ENCODE data around the gene HMGXB3.

The HMGXB3 gene, protein sequence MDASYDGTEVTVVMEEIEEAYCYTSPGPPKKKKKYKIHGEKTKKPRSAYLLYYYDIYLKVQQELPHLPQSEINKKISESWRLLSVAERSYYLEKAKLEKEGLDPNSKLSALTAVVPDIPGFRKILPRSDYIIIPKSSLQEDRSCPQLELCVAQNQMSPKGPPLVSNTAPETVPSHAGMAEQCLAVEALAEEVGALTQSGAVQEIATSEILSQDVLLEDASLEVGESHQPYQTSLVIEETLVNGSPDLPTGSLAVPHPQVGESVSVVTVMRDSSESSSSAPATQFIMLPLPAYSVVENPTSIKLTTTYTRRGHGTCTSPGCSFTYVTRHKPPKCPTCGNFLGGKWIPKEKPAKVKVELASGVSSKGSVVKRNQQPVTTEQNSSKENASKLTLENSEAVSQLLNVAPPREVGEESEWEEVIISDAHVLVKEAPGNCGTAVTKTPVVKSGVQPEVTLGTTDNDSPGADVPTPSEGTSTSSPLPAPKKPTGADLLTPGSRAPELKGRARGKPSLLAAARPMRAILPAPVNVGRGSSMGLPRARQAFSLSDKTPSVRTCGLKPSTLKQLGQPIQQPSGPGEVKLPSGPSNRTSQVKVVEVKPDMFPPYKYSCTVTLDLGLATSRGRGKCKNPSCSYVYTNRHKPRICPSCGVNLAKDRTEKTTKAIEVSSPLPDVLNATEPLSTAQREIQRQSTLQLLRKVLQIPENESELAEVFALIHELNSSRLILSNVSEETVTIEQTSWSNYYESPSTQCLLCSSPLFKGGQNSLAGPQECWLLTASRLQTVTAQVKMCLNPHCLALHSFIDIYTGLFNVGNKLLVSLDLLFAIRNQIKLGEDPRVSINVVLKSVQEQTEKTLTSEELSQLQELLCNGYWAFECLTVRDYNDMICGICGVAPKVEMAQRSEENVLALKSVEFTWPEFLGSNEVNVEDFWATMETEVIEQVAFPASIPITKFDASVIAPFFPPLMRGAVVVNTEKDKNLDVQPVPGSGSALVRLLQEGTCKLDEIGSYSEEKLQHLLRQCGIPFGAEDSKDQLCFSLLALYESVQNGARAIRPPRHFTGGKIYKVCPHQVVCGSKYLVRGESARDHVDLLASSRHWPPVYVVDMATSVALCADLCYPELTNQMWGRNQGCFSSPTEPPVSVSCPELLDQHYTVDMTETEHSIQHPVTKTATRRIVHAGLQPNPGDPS (N-terminal part only)

DNA sequence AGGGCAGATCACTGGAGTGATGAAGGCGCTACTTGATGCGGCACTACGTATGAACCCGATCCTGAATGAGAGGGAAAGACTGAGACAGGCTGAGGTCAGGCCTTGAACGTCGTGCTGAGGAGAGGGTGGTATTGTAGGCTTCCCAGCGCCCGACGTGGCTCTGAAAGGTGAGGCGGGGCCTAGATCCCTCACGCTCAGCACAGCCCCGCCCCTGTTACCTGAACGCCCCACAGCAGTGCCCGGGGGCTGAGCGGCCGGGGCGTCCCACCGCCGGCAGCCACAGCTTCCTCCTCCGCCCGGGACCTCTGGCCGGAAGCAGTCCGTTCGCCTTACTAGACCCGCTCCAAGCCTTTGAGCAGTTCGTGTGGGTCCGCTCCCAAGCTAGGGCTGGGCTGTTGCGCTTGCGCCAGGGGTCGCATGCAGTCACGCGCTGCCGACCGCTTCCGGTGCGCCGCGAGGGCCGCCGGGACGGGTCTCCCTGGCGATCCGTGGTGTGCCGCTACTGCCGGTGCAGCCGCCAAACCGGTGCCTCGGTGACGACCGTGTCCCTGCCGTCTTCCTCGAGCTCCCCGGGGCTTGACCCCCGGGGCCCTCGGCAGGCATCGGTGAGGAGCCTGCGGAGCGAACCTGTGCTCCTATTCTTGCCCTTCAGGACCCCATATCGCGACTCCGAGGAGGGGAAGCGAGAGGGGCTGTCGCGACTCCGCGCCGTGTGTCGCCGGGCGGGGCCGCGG, at the start of gene HMGXB3, which contains the start of gene TIGD6:
Gene HMGXB3 (plus strand): TSS at position 484 of the 734 bp plus-strand sequence. CDS start 4,114 bp downstream, outside the sequence.
Gene TIGD6 (minus strand): TSS at position 399 of the 734 bp plus-strand sequence. CDS start 4,306 bp downstream, outside the sequence.
- H3K9ac ChIP-seq (ENCODE audit: low read depth, low read length), result peak within 1 kb of the TSS; percentile 93
- H3K4me1 ChIP-seq (ENCODE audit: control insufficient read depth, insufficient read depth, low read length), result peaks cover 16% of the 10 kb centered on the region
- peaks cover 21% of the 10 kb centered on the region for H3K36me3 ChIP-seq (ENCODE audit: control insufficient read depth, insufficient read depth, low read length)
- H3K27ac ChIP-seq (ENCODE audit: low read depth, low read length), result peak within 1 kb of the TSS; percentile 91
- no peaks in the 10 kb centered on the region for H3K27me3 ChIP-seq (ENCODE audit: control insufficient read depth, insufficient read depth, low read length)
- no peaks in the 10 kb centered on the region for H3K9me3 ChIP-seq (ENCODE audit: control insufficient read depth, insufficient read depth, low read length)
- peak within 1 kb of the TSS; percentile 85 for H3K4me3 ChIP-seq (ENCODE audit: low read depth, low read length)

GRCh38 chr5:149951138-149951749, 49.3 kb upstream of the HMGXB3 start:
- no peaks in the 10 kb centered on the region for H3K36me3 ChIP-seq (ENCODE audit: control insufficient read depth, insufficient read depth, low read length)
- no peaks in the 10 kb centered on the region for H3K9me3 ChIP-seq (ENCODE audit: control insufficient read depth, insufficient read depth, low read length)
- H3K4me3 ChIP-seq (ENCODE audit: low read depth, low read length), result no peak overlapping the region
- no peaks in the 10 kb centered on the region for H3K4me1 ChIP-seq (ENCODE audit: control insufficient read depth, insufficient read depth, low read length)
- no peak overlapping the region for H3K9ac ChIP-seq (ENCODE audit: low read depth, low read length)
- H3K27ac ChIP-seq (ENCODE audit: low read depth, low read length), result no peak overlapping the region
- no peaks in the 10 kb centered on the region for H3K27me3 ChIP-seq (ENCODE audit: control insufficient read depth, insufficient read depth, low read length)

- H3K9me3 ChIP-seq (ENCODE audit: control insufficient read depth, insufficient read depth, low read length), result no peaks in the 10 kb centered on the region
- no peak overlapping the region for H3K27ac ChIP-seq (ENCODE audit: low read depth, low read length)
- no peaks in the 10 kb centered on the region for H3K27me3 ChIP-seq (ENCODE audit: control insufficient read depth, insufficient read depth, low read length)
- H3K9ac ChIP-seq (ENCODE audit: low read depth, low read length), result no peak overlapping the region
- H3K4me1 ChIP-seq (ENCODE audit: control insufficient read depth, insufficient read depth, low read length), result no peaks in the 10 kb centered on the region
- H3K36me3 ChIP-seq (ENCODE audit: control insufficient read depth, insufficient read depth, low read length), result no peaks in the 10 kb centered on the region
- no peak overlapping the region for H3K4me3 ChIP-seq (ENCODE audit: low read depth, low read length)
Observed at GRCh38 chr5:149953436-149954121, 47.0 kb upstream of the HMGXB3 start.

GRCh38 chr5:149954798-149955197, 45.7 kb upstream of the HMGXB3 start:
- no peaks in the 10 kb centered on the region for H3K27me3 ChIP-seq (ENCODE audit: control insufficient read depth, insufficient read depth, low read length)
- no peak overlapping the region for H3K27ac ChIP-seq (ENCODE audit: low read depth, low read length)
- no peak overlapping the region for H3K9ac ChIP-seq (ENCODE audit: low read depth, low read length)
- no peaks in the 10 kb centered on the region for H3K9me3 ChIP-seq (ENCODE audit: control insufficient read depth, insufficient read depth, low read length)
- peaks cover 4% of the 10 kb centered on the region; the same call in 1 of the 2 replicates for H3K4me1 ChIP-seq (ENCODE audit: control insufficient read depth, insufficient read depth, low read length)
- H3K36me3 ChIP-seq (ENCODE audit: control insufficient read depth, insufficient read depth, low read length), result no peaks in the 10 kb centered on the region
- H3K4me3 ChIP-seq (ENCODE audit: low read depth, low read length), result no peak overlapping the region

DNA sequence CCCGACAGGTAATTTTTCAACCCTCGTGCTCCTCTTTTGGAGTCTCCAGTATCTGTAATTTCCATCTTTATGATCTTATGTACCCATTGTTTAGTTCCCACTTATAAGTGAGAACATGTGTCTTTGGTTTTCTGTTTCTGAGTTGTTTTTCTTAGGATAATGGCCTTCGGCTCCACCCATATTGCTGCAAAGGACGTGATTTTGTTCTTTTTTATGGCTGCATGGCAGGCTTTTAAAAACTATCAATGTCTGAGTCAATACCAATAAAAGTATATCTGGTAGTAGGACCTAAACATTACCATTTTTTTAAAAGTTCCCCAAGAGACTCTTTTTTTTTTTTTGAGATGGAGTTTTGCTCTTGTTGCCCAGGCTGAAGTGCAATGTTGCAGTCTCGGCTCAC, 43.9 kb upstream of the HMGXB3 start:
- H3K9me3 ChIP-seq (ENCODE audit: control insufficient read depth, insufficient read depth, low read length), result no peaks in the 10 kb centered on the region
- H3K27me3 ChIP-seq (ENCODE audit: control insufficient read depth, insufficient read depth, low read length), result peaks cover 6% of the 10 kb centered on the region
- H3K4me3 ChIP-seq (ENCODE audit: low read depth, low read length), result no peak overlapping the region
- no peak overlapping the region for H3K9ac ChIP-seq (ENCODE audit: low read depth, low read length)
- H3K36me3 ChIP-seq (ENCODE audit: control insufficient read depth, insufficient read depth, low read length), result no peaks in the 10 kb centered on the region
- H3K27ac ChIP-seq (ENCODE audit: low read depth, low read length), result no peak overlapping the region
- H3K4me1 ChIP-seq (ENCODE audit: control insufficient read depth, insufficient read depth, low read length), result peaks cover 12% of the 10 kb centered on the region; the same call in 1 of the 2 replicates

DNA sequence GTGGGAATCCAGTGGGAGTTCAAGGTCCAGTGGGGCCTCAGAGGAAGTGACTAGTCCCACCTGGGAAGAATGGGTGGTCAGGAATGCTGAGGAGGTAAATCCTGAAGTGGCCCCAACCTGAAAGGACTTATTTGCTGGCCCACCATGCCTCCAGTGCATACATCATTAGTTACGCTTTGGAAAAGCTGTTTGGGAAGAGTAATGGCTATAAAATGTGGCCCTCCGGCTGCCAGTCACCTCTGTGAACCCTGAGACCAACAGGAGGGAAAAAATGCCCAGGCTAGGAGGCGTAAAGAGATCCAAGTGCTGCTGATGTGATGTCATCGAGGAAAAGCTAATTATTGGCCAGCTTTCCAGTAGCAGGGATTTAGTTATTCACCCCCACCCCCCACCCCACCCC, 42.7 kb upstream of the HMGXB3 start:
- no peak overlapping the region for H3K4me3 ChIP-seq (ENCODE audit: low read depth, low read length)
- no peak overlapping the region for H3K27ac ChIP-seq (ENCODE audit: low read depth, low read length)
- H3K4me1 ChIP-seq (ENCODE audit: control insufficient read depth, insufficient read depth, low read length), result peaks cover 12% of the 10 kb centered on the region; the same call in 1 of the 2 replicates
- H3K9ac ChIP-seq (ENCODE audit: low read depth, low read length), result no peak overlapping the region
- no peaks in the 10 kb centered on the region for H3K36me3 ChIP-seq (ENCODE audit: control insufficient read depth, insufficient read depth, low read length)
- peaks cover 8% of the 10 kb centered on the region for H3K27me3 ChIP-seq (ENCODE audit: control insufficient read depth, insufficient read depth, low read length)
- H3K9me3 ChIP-seq (ENCODE audit: control insufficient read depth, insufficient read depth, low read length), result no peaks in the 10 kb centered on the region

GRCh38 chr5:149959406-149960236, 40.9 kb upstream of the HMGXB3 start:
- H3K4me1 ChIP-seq (ENCODE audit: control insufficient read depth, insufficient read depth, low read length), result peaks cover 12% of the 10 kb centered on the region; the same call in 1 of the 2 replicates
- H3K27ac ChIP-seq (ENCODE audit: low read depth, low read length), result peak overlapping the region; percentile 92
- H3K9me3 ChIP-seq (ENCODE audit: control insufficient read depth, insufficient read depth, low read length), result no peaks in the 10 kb centered on the region
- peaks cover 8% of the 10 kb centered on the region for H3K27me3 ChIP-seq (ENCODE audit: control insufficient read depth, insufficient read depth, low read length)
- H3K9ac ChIP-seq (ENCODE audit: low read depth, low read length), result peak overlapping the region; percentile 67
- peak overlapping the region; percentile 91 for H3K4me3 ChIP-seq (ENCODE audit: low read depth, low read length)
- no peaks in the 10 kb centered on the region for H3K36me3 ChIP-seq (ENCODE audit: control insufficient read depth, insufficient read depth, low read length)

DNA sequence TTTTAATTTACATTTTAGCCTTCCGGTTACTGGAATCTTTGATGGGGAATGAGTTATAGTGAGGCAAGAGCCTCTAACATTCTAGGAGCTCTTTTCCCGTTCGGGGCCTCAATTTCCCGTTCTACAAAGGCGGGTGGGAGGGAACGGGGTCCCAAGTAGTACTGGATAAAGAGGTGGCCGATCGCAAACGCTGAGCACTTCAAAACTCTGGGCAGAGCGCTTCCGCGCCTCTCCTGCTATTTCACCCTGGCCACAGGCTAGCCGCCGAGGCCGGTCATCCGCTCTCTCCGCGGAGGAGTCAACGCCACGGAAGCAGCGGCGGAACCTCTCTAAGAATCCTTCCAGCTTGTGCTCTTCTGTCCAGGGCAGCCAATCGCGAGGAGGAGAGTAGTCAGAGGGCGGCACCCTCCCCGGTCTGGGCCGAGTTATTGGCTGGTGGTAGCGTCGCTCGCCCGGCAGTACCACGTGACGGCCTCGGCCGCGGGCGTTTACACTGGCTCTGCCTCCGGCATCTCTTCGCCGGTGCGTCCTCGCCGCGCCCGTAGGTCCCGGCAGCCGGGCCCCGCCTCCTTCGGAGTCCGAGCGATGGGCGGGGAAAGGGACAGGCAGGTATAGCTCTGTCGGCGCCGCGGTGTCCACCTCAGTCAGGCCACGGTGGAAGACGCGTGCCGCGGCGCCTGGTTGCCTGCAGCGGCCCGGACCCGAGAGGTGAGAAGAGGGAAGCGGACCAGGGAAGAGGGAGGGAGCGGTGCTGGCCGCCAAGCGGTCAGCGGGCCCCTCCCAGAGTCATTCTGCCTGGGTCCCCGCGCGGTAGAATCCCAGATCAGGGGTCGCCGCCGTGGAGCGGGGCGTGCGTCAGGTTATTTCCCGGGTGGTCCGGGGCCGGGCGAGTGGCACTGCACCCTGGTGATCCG, 40.0 kb upstream of the HMGXB3 start, which contains the start of gene SLC26A2:
Gene SLC26A2 (plus strand): TSS at position 487 of the 914 bp plus-strand sequence. CDS start 16,895 bp downstream, outside the sequence.
- Histone ChIP-seq H3K9me3 (ENCODE audit: control insufficient read depth, insufficient read depth, low read length) (no peaks in the 10 kb centered on the region), H3K27me3 (ENCODE audit: control insufficient read depth, insufficient read depth, low read length) (peaks cover 8% of the 10 kb centered on the region), H3K4me3 (ENCODE audit: low read depth, low read length) (peak within 1 kb of the TSS; percentile 91), H3K36me3 (ENCODE audit: control insufficient read depth, insufficient read depth, low read length) (no peaks in the 10 kb centered on the region), H3K4me1 (ENCODE audit: control insufficient read depth, insufficient read depth, low read length) (peaks cover 12% of the 10 kb centered on the region; the same call in 1 of the 2 replicates), H3K27ac (ENCODE audit: low read depth, low read length) (peak within 1 kb of the TSS; percentile 92), H3K9ac (ENCODE audit: low read depth, low read length) (peak within 1 kb of the TSS; percentile 67)
